GM21737 (cell line): ENCODE results near the gene ASXL1.
"Not testable (repeated sequence)": the region's sequence is repeated elsewhere in the genome, so short reads cannot be mapped to it uniquely, and the experiment has no call there.

ENCODE experiments used
- ATAC-seq: cut with Tn5 transposase; IDR thresholded peaks from one replicate; pipeline ENCODE4 v1.9.1; 2021; ENCODE audit warnings: mild to moderate bottlenecking, moderate library complexity; ENCODE audit not compliant: unreplicated experiment

Gene ASXL1

DNA sequence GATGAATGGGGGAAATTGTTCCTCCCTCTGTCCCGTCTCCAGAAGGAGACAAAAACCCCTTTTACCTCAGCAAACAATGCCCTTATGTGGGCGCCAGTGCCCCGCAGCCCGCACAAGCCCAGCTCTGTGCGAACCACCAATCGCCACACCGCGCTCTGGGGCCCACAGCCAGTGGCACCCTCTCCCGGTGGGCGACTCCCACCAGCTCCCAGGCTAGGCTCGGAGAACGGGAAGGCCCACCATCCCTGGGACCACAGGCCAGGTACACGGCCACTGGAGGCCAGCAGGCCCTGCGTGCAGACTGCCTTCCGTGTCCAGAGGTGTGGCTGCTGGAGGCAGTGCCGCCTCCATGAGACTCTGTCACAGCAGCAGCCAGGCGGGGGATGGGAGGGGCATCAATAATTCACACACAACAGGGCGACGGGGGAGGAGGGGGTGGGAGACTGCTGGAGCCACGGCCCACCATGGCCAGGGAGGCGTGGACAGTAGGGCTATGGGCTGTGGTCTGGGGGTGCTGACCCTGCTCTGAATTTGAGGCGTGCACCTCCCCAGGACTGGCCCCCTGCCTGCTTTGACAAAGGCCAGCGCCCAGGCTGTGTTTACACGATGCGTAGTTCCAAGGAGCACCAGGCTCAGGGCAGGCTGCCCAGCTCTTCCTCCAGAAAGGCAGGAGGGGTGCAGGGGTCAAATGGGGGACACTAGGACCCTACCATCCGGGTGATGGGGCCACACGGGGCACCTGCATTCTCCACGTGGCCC lies 105.7 kb downstream of the ASXL1 start:
- ATAC-seq = no peak

- no peak for ATAC-seq
Observed at GRCh38 chr20:32464401-32465091, 106.4 kb downstream of the ASXL1 start.

- no peak for ATAC-seq
Observed at GRCh38 chr20:32465092-32465900, 107.2 kb downstream of the ASXL1 start.

- ATAC-seq = not testable (repeated sequence)
Observed at GRCh38 chr20:32465901-32466675, 108.0 kb downstream of the ASXL1 start.

DNA sequence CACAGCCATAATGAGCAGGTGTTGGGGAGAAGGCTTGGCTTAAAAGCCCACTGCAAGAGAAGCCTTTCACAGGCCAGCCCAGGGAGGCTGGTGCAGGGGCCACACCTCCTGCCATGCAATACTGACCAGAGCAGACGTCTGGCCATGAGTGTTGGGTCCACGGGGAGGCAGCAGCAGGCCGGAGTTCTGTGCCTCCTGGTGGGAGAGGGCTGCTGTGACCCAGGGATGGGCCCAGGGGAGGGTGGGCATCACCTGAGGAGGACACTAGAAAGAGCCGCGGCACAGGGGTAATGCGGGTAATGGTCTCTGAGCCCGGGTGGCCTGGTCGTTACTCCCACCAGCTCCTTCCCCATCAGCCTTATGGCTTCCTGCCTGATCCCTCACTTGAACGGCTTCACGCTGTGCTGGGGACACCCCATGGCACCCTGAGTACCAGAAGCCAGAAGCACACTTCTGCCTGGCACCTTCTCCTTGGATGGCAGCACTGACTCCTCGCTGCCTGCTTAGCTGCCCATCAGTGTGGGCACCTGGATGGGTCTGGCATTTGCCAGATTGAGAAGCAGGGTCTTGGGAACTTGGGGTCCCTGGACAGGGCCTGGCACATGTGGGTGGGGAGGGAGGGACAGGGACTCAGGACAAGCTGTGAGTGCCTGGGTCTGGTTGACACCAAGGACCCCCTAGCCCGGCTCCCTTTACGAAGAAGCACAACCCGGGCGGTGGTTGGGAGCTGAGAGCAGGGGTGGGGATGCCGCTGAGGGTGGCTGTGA lies 108.8 kb downstream of the ASXL1 start:
- ATAC-seq = no peak

- ATAC-seq = no peak
Observed at GRCh38 chr20:32467506-32468312, 109.6 kb downstream of the ASXL1 start.

DNA sequence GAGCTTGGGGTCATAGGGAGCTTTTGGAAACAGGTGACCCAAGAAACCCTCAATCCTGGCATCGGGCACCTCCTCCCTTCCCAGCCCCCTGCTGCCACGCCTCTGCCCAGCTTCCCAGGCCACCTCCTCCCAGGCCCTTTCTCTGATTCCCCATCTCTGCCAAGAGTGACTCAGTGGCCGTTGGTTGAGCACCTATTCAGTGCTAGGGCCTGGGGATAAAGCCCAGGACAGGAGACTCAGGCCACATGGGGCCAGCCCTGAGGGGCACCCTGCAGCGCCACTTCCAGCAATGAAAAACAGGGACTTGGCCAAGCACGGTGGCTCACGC lies 110.1 kb downstream of the ASXL1 start:
- no peak for ATAC-seq

DNA sequence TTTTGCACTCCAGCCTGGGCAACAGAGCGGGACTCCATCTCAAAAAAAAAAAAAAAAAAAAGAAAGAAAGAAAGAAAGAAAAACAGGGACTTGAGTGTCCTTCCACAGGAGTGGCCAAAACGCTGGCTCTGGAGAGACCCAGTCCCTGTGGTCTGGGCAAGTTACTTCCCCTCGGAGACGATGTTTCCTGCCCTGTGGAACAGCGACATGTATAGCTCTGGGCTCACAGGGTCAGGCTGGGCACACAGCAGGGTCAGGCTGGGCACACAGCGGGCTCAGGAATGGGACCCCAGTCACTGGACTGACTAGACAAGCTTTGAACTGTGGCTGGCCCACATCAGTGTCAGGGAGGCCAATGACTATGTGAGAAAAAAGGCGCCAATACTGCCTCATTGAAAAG lies 110.7 kb downstream of the ASXL1 start:
- no peak for ATAC-seq

GRCh38 chr20:32470025-32470861 lies 112.1 kb downstream of the ASXL1 start:
- ATAC-seq = no peak

DNA sequence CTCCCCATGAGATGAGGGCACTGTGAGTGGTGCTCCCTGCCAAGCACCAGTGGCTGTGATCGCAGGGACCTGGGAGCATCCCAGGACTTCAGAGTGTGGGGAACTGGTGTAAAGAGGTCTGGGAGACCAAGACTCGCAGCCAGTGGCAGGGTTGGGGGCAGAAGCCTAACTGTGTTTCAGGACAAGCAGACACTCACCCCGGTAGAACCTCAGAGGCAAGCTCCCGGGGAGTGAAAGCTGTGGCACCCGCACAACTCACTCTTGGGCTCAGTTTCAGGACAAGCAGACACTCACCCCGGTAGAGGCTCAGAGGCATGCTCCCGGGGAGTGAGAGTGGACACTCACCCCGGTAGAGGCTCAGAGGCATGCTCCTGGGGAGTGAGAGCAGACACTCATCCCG lies 112.8 kb downstream of the ASXL1 start:
- no peak for ATAC-seq

DNA sequence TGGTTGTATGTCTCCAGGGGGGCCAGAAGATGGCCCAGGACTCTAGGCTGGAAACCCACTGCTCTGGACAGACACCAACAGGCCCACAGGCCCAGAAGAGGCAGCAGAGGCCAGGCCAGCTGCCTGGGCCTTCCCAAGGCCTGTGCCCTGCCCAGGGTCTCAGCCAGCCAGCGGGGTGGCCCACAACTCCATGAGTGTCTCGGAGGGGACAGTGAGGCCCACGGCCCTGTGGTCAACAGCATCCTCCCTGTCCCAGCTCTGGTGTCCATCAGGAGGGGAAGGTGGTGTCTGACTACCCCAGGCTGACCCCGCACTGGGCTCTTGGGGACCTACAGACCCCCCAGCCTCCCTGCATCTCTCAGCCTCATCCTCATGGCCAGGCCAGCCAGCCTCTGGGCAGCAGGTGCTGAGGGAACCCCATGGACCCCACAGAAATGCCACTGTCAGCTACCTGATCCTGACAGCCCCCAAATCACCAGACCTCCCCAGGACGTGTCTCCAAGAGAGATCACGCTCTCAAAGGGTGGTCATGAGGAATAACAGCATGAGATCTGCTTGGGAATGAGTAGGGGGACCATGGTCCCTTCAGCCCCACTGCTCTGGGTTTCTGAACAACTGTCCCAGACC lies 114.6 kb downstream of the ASXL1 start:
- ATAC-seq = no peak

GRCh38 chr20:32473231-32474008 lies 115.3 kb downstream of the ASXL1 start:
- no peak for ATAC-seq

DNA sequence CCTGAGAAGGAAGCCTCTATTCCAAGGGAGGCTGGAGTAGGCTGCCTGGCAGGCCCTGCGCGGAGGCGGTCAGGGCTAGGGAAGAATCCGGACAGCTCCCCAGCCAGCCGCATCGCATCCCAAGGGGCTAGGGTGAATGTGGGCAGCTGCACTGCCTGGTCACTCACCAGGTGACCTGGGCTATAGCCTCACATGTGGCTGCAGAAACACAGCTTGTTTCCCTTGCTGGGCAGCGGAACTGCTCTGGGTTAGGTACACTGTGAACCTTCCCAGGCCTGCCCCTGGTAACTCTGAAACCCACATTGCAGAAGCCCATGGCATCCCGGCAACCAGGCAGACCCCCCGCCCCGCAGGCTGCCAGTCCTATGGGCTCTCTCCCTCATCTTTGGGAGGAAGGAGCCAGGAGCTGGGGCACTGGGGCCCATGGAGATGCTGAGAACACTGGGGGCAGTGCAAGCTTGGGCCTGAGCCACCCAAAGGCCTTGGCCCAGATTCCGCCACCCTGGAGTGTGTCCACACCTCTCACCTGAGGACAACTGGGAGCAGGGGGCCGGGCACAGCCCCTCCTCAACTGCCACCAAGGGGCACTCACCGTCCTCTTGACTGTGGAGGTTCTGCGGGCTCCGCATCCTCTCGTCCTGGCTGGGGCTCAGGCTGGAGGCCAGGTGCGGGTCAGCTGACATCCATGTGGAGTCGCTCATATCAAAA lies 116.0 kb downstream of the ASXL1 start:
- ATAC-seq = no peak

DNA sequence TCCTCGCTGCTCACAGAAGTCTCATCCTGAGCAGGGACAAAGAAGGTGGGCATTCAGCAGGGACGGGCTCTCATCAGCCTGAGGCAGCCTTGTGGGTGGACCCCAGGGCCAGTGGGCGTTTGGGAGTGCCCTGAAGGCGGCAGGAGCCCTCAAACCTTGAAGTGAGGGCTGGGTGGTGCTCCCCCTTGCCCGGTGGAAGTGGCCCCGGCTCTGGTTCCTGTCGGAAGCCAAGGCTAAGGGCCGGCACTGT lies 116.5 kb downstream of the ASXL1 start:
- ATAC-seq = no peak

- ATAC-seq = no peak
Observed at GRCh38 chr20:32474967-32475811, 117.1 kb downstream of the ASXL1 start.
